Activated CD4-positive, CD25-positive, alpha-beta regulatory T cell treated with anti-CD3 and anti-CD28 coated beads, Interleukin-2, amount 50 U/mL, for 24 hours (primary cell): ENCODE results near the gene KRTAP3-2.
"Not testable (repeated sequence)": the region's sequence is repeated elsewhere in the genome, so short reads cannot be mapped to it uniquely, and the experiment has no call there.

Source experiments
- ATAC-seq, 2 donors: fragments of 150-1000 bp; cut with Tn5 transposase; one replicate each; pipeline ENCODE4 v1.10.0; 2021; ENCODE audit warnings: mild to moderate bottlenecking in 1 of 2, moderate library complexity in 1 of 2

The KRTAP3-2 gene

GRCh38 chr17:40999563-40999962 is at the start of gene KRTAP3-2:
Gene KRTAP3-2, minus strand, starts transcription at chr17:40999906. Its CDS starts 53 bp downstream, at chr17:40999853.
- not testable (repeated sequence) for ATAC-seq

DNA sequence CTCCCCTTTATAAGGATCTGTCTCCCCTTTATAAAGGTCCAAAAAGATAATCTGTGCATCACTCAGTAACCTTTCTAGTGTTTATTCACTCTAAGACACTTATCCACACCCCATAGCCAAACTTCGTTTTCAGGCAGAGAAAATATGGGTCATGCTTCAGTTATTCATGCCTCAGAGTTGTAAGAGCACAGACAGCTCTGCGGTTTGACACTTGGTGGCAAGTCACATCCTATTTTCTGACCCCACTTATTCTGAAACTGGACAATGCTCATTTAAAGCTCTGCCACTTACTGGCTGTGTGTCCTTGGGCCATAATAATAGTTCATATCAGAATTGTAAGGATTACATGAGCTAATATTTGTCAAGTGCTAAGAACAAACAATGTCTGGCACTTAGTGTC is 49.4 kb upstream of the KRTAP3-2 start:
- no peak for ATAC-seq

GRCh38 chr17:41048441-41048840 is 48.7 kb upstream of the KRTAP3-2 start:
- ATAC-seq: no peak

GRCh38 chr17:41046735-41047465 is 47.2 kb upstream of the KRTAP3-2 start, which contains the start of gene KRTAP2-1:
Gene KRTAP2-1, minus strand, starts transcription at chr17:41047316. Its CDS starts 49 bp downstream, at chr17:41047267.
- ATAC-seq: not testable (repeated sequence)

DNA sequence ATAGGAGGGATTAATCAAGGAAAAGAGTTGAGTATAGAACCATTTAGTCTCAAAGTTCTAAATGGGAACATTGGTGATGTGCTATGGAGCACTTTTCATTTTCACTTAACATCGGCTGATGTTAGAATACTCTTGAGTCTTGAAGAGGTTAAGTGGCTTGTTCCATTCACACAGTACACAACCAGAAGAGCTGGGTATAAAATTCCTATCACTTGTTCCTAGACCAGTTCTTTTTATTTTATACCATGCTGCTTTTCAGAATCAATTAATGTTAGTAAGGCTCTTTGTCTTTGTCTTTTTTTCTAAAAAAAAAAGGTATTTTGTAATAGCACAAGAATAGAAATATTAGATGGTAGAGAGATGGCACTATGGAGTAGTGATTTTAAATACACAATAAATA is 43.2 kb upstream of the KRTAP3-2 start:
- ATAC-seq: no peak

DNA sequence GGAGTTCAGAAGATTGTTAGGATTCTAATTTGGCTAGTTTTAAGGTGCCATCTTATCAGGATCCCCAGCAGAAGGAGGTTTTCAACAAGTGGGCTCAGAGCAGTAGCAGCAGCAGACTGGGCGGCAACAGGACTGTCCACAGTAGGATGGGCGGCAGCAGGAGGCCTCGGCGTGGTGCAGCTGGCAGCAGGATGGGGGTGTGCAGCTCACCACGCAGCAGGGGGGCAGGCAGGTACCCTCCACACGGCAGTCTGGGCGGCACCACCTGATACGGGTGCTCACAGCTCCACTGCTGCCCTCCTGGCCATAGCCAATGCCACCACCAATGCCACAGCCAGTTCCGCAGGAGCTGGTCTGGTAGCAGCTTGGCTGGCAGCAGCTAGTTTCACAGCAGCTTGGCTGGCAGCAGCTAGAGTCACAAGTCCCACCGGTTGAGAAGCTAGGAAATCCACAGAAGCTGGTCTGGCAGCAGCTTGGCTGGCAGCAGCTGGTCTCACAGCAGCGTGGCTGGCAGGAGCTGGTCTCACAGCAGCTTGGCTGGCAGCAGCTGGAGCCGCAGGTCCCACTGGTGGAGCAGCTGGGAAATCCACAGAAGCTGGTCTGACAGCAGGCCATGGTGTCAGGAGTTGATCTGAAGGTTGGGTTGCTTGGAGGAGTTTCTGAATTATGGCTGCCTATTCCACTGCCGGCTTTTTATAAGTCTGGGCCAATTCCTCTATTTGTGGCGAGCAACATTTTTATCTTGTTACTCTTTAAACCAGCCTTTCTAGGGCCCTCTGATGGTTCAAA is 41.3 kb upstream of the KRTAP3-2 start, which contains the start of gene KRTAP1-1:
KRTAP1-1 (minus strand) TSS at position 668 of the 789 bp plus-strand sequence; CDS start at position 615, 53 bp downstream.
- not testable (repeated sequence) for ATAC-seq

GRCh38 chr17:41037853-41038350 is 38.2 kb upstream of the KRTAP3-2 start:
- no peak for ATAC-seq

GRCh38 chr17:41034346-41034935 is 34.7 kb upstream of the KRTAP3-2 start, which contains the start of gene KRTAP1-3:
Gene KRTAP1-3, minus strand, starts transcription at chr17:41034874. Its CDS starts 53 bp downstream, at chr17:41034821.
- not testable (repeated sequence) for ATAC-seq

GRCh38 chr17:41029633-41030245 is 30.0 kb upstream of the KRTAP3-2 start, which contains the start of gene KRTAP1-4:
Gene KRTAP1-4, minus strand, starts transcription at chr17:41030195. Its CDS starts 117 bp downstream, at chr17:41030078.
- ATAC-seq: no peak

DNA sequence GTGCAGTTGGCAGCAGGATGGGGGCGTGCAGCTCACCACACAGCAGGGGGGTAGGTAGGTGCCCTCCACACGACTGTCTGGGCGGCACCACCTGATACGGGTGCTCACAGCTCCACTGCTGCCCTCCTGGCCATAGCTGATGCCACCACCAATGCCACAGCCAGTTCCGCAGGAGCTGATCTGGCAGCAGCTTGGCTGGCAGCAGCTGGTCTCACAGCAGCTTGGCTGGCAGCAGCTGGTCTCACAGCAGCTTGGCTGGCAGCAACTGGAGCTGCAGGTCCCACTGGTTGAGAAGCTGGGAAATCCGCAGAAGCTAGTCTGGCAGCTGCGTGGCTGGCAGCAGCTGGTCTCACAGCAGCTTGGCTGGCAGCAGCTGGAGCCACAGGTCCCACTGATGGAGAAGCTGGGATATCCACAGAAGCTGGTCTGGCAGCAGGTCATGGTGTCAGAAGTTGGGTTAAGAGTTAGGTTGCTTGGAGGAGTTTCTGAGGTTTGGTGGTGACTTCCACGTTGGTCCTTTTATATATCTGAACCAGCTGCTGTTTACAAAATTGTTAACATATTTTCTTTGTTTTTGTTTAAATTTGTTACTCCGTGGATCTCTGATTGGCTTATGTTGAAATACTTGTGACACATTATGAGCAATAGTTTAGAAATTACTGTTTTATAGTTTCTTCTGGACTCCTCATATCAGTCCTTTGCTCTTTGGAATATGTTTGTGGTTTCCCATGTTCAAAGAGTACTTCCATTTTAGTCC is 27.2 kb upstream of the KRTAP3-2 start, which contains the start of gene KRTAP1-5:
KRTAP1-5 (minus strand) TSS at position 494 of the 757 bp plus-strand sequence; CDS start at position 441, 53 bp downstream.
- no peak for ATAC-seq

GRCh38 chr17:41024697-41025096 is 25.0 kb upstream of the KRTAP3-2 start:
- no peak for ATAC-seq

- ATAC-seq: no peak
These were observed 20.6 kb upstream of the KRTAP3-2 start for GRCh38 chr17:41020336-41020735.

GRCh38 chr17:41019415-41019814 is 19.7 kb upstream of the KRTAP3-2 start:
- no peak for ATAC-seq

DNA sequence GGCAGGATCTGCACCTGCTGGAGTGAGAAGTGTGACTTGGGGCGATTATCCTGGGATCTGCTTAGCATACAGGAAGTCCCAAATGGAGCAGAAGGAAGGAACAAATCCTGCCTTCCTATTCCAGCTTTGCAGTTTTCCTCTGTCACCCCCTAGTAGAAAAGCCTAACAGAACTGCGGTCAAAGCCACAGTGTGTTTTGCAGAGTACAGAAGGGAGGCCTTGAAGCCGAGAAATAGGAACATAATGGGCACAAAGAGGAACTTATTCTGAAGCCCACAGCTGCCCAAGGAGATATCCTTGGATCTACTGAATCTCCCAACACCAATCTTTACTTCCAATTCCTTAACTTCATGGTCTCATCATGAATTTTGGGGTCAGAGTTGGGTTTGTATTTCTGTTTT is 18.8 kb upstream of the KRTAP3-2 start:
- no peak for ATAC-seq

- no peak for ATAC-seq
These were observed 17.0 kb upstream of the KRTAP3-2 start for GRCh38 chr17:41016578-41017215.

GRCh38 chr17:41015454-41015853 is 15.7 kb upstream of the KRTAP3-2 start:
- no peak for ATAC-seq

DNA sequence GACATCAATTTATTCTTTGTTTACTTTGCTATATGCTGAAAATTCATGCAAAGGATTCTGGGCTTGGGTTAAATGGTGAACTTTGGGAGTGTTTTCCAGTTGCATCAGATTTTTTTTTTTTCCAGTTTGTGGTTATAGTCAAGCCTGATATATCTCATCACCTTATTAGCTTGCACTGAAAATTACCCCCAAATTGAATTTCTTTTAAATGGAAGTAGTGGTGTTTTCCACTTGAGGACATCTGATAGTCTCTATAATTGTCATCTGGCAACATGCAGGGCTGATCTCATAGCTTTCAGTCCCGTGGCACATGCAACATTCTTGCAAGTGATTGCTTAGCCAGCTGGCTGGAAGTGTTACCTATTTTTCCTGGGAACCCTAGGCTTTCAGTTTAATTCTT is 13.9 kb upstream of the KRTAP3-2 start:
- ATAC-seq: no peak

- no peak for ATAC-seq
These were observed 13.5 kb upstream of the KRTAP3-2 start for GRCh38 chr17:41013181-41013580.

DNA sequence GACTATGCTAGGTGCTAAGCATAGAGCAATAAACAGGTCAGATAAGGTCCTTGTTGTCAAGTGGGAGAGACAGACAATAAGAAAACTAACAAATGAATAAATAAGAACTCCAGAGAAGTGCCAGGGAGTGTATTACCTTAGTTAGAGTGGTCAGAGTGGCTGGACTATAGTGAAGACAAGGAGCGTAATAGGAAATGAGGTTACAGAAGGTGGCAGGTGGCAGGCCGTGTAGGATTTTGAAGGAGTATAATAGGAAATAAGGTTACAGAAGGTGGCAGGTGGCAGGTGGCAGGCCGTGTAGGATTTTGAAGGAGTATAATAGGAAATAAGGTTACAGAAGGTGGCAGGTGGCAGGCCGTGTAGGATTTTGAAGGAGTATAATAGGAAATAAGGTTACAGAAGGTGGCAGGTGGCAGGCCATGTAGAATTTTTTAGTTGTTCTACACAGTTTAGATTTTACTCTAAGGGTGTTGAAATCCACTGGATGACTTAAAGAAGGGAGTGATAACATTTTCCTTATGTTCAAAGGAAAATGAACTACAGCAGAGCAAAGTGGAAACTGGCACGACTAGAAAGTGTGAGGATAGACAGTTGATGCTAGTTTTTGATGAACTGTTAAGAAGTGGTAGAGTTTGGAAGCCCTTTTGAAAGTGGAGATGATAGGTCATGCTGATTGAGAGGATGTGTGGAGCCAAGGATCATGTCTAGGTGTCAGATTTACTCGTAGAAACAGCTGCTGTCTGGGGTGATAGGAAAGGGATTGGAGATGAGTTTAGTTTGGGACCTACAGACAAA is 12.8 kb upstream of the KRTAP3-2 start:
- ATAC-seq: no peak

GRCh38 chr17:41010441-41010840 is 10.7 kb upstream of the KRTAP3-2 start:
- no peak for ATAC-seq
